RKO (cell line): ENCODE results near the gene MTX1.
A peak's percentile ranks its signal among the peaks of the same experiment; 100 is the strongest.
"Not testable (repeated sequence)": the region's sequence is repeated elsewhere in the genome, so short reads cannot be mapped to it uniquely, and the experiment has no call there.

Experiments used
- DNase-seq: peaks from one replicate; pipeline ENCODE4 v3.0.0-alpha.2; 2016; ENCODE audit warnings: low spot score

MTX1 gene

DNA sequence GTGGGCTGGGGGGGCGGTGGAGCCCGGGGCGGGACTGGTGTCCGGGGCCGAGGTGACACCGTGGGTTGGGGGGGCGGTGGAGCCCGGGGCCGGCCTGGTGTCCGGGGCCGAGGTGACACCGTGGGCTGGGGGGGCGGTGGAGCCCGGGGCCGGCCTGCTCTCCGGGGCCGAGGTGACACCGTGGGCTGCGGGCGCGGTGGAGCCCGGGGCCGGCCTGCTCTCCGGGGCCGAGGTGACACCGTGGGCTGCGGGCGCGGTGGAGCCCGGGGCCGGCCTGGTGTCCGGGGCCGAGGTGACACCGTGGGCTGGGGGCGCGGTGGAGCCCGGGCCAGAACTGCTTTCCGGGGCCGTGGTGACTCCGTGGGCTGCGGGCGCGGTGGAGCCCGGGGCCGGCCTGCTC is 18.6 kb upstream of the MTX1 start:
- not testable (repeated sequence) for DNase-seq

GRCh38 chr1:155191904-155192303 is 16.6 kb upstream of the MTX1 start:
- DNase-seq, result no peak

GRCh38 chr1:155192346-155193274 is 15.9 kb upstream of the MTX1 start:
- no peak for DNase-seq

DNA sequence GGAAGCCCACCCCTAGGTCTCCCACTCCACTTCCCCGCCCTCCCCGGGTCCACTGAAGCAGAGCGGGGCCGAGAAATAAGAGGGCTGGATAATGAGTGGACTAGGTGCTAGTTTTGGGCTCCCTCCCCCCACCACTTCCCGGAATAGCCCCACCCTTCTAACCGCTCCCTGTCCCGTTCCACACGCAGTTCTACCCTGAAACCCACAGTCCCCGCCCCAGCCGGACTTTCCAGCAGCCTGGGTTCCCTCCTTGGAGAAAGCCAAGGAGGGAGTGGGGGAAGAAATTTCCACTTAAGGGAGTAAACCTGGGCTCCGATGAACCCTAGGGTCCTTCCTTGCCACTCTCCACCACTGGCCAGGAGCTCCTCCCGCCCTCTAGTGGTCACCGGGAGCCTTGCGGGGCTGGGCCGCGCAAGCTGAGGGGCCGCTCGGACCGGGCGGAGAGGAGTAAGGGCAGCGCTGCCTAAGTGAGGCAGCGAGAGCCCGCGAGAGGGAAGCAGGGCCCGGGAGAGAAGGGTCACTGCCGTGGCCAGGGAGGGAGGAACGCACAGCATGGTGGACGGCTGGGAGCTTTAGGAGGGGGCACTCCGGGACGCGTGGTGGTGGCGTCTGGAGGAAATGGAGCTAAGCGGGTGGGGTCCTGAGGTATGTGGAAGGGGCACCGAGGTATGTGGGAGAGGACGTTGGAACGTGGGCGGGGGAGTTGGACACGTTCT is 15.1 kb upstream of the MTX1 start:
- peak; percentile 88 for DNase-seq

GRCh38 chr1:155193991-155194240 is 14.6 kb upstream of the MTX1 start:
- DNase-seq, result not testable (repeated sequence)

- DNase-seq, result peak; percentile 40
These were observed 13.0 kb upstream of the MTX1 start for GRCh38 chr1:155195201-155196102.

GRCh38 chr1:155196103-155196892 is 12.2 kb upstream of the MTX1 start:
- DNase-seq, result no peak

- DNase-seq, result no peak
These were observed 11.4 kb upstream of the MTX1 start for GRCh38 chr1:155196893-155197638.

DNA sequence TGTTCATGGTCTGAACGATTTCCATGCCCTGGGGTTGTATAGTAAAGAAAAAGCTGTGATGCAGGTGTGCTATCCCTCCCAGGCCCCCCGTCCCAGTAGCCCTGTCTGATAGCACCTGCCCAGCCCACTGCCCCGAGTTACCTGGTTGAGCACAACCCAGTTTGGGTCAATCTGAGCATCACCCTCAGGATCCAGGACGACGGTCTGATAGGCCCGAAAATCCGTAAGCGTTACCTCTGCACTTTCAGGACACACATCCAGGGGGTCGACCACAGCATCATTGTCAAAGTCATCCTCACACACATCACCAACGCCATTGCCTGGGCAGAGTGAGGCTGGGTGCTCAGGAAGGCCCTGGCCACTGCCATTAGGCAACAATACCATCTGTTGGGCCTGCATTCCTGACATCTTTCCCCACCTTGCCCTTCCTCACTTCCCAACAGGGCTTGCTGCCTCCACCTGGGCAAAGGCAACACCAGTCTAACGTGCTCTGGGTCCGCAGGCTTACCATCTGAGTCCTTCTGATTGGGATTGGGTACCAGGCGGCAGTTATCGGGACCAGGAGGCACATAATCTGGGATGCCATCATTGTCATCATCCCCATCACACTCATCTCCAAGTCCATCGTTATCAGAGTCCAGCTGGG is 10.5 kb upstream of the MTX1 start:
- no peak for DNase-seq

DNA sequence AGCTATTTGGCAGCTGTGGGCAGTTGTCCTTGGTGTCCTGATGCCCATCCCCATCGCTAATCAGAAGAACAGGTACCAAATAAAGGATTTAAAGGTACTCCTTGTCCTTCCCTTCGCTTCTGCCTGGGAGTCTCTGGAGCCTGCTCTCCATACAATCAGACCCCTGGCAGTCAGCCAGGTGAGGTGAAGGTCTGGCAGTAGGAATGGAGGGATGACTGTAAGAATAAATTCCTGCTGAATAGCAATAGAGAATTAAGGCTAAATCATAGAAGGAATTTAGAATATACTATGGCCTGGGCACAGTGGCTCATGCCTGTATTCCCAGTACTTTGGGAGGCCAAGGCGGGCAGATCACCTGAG is 10.0 kb upstream of the MTX1 start:
- no peak for DNase-seq

- no peak for DNase-seq
These were observed 8.7 kb upstream of the MTX1 start for GRCh38 chr1:155199792-155200191.

DNA sequence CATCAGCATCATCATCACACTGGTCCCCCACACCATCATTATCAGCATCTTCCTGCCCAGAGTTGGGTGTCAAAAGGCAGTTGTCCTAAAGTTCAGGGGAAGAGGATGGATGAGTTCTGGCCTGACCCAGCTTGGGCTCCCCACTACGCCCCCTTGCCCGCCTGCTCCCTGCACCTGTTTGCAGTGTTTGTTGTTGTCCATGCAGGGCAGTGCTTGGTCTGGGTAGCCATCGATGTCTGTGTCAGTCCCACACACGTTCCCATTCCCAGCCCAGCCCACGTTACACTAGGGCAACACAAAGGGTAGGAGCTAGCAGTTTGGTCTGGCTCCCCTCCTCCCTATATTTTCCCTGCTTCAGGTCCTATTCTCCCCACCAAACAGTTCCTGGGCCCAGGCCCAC is 7.6 kb upstream of the MTX1 start:
- DNase-seq, result no peak

- no peak for DNase-seq
These were observed 6.3 kb upstream of the MTX1 start for GRCh38 chr1:155202198-155202597.

GRCh38 chr1:155202731-155203515 is 5.6 kb upstream of the MTX1 start:
- DNase-seq, result no peak

- DNase-seq, result no peak
These were observed 3.5 kb upstream of the MTX1 start for GRCh38 chr1:155205035-155205434.

- DNase-seq, result no peak
These were observed 2.4 kb upstream of the MTX1 start for GRCh38 chr1:155205969-155206593.

DNA sequence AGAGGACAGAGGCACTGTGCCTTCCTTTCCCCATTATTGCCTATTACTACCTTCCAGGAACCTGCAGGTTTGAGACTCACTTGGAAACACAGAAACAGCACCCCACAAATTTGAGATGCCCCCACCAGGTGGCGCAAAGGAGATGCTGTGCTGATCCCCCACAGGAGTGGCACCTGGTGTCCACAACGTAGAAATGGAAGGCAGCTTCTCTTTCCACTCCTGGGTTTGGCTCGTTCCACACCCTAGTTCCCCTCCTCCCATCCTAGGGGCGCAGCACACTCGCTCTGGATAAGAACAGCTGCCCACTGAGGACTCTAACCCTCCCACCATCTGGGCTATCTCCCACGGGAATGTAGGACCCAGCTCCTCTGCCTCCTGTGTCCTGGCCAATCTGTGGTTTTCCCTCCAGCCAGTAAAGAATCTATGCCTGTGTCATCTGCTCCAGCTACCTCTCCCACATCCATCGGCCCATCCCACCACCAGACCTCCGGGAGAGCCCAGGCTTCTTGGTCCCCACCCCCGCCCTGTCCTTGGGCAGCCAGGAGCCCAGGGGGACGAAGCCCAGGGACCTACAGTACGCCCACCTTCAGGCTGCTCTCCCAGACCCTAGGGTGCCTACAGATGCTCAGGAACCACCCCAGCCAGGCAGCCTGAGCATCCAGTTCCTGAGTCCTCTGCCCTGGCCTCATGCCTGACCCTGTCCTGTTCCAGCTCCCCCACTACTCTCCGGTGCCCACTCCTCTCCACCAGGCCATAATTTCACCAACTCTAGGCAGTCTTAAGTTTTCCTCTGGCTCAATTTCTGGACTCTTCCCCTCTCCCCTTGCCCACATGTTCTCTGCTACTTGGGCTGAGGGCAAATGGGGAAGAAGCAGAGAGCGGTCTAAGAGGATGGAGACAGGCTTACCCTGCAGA is 1.3 kb upstream of the MTX1 start:
- DNase-seq, result peak; percentile 82
